Fibroblast of lung (primary cell): ENCODE results near the gene MYH3. TPM values are rescaled to one million over a fixed set of nuclear protein-coding genes. Genes with fewer than 3 reads are reported as not detected.

Experiments used
- DNase-seq, 2 donors: peaks; one replicate each; pipeline versions ENCODE4 v3.0.0 to v3.0.0-alpha.2; 2010; ENCODE audit warnings: low read depth in 2 of 2
- H2AFZ ChIP-seq: 2 replicates; pipeline ENCODE4 v1.5.1; 2012; ENCODE audit warnings: low read length, control low read depth, inconsistent platforms
- H3K27ac ChIP-seq: 2 replicates; pipeline ENCODE4 v1.5.1; 2011; ENCODE audit warnings: low read length, control low read depth; ENCODE audit not compliant: insufficient read depth
- H3K27me3 ChIP-seq: 2 replicates; pipeline ENCODE4 v1.5.1; 2011; ENCODE audit warnings: mild to moderate bottlenecking, low read length; ENCODE audit not compliant: control insufficient read depth, insufficient read depth
- H3K36me3 ChIP-seq: 2 replicates; pipeline ENCODE4 v1.5.1; 2011; ENCODE audit warnings: low read length; ENCODE audit not compliant: control insufficient read depth, insufficient read depth
- H3K4me1 ChIP-seq: 2 replicates; pipeline ENCODE4 v1.5.1; 2011; ENCODE audit warnings: low read length; ENCODE audit not compliant: control insufficient read depth, insufficient read depth; ENCODE audit errors: extremely low read depth
- H3K4me2 ChIP-seq: 2 replicates; pipeline ENCODE4 v1.5.1; 2011; ENCODE audit warnings: low read length, control low read depth; ENCODE audit not compliant: insufficient read depth; ENCODE audit errors: extremely low read depth
- H3K4me3 ChIP-seq, 4 experiments: fragments of 200-600 bp in 1 of 4; sonication (generic) in 1 of 4; replicated peaks in 1 of 4; 2 replicates each; pipeline ENCODE4 v1.5.1; 2011 to 2016; ENCODE audit warnings: low read length in 4 of 4, low read depth in 3 of 4, mild to moderate bottlenecking in 3 of 4, control low read depth in 2 of 4, inconsistent platforms in 1 of 4, mixed read lengths in 1 of 4; ENCODE audit not compliant: insufficient read depth in 1 of 4; ENCODE audit errors: control extremely low read depth in 1 of 4
- H3K79me2 ChIP-seq: 2 replicates; pipeline ENCODE4 v1.5.1; 2012; ENCODE audit warnings: mild to moderate bottlenecking, low read length, inconsistent platforms; ENCODE audit not compliant: control insufficient read depth, insufficient read depth
- H3K9ac ChIP-seq: 2 replicates; pipeline ENCODE4 v1.5.1; 2011; ENCODE audit warnings: mild to moderate bottlenecking, low read length, control low read depth; ENCODE audit not compliant: insufficient read depth
- H3K9me3 ChIP-seq: 2 replicates; pipeline ENCODE4 v1.5.1; 2012; ENCODE audit warnings: low read depth, low read length; ENCODE audit not compliant: control insufficient read depth, insufficient read depth
- H4K20me1 ChIP-seq: 2 replicates; pipeline ENCODE4 v1.5.1; 2011; ENCODE audit warnings: low read length; ENCODE audit not compliant: control insufficient read depth, insufficient read depth; ENCODE audit errors: extremely low read depth
- CTCF ChIP-seq, 2 donors: IDR thresholded peaks in 1 of 2; conservative IDR thresholded peaks in 1 of 2; 1 replicate in 1 of 2; 2 replicates in 1 of 2; pipeline ENCODE4 v1.5.1; 2011 to 2012; ENCODE audit warnings: low read length in 2 of 2, control low read depth in 1 of 2, inconsistent platforms in 1 of 2, low read depth in 1 of 2, mild to moderate bottlenecking in 1 of 2
- EZH2 ChIP-seq: IDR thresholded peaks from 2 replicates; pipeline ENCODE4 v1.5.1; 2012; ENCODE audit warnings: low read length, control low read depth, mild to moderate bottlenecking; ENCODE audit errors: missing control alignments
- polyA plus RNA-seq, 2 donors: library from polyadenylated mRNA; depleted of rRNA in 1 of 2; stranded (reverse) in 1 of 2; unstranded in 1 of 2; fragments of >200 nt; gene quantifications; 2 replicates each; pipeline ENCODE4 v1.2.1, GENCODE V29; 2011 to 2012; ENCODE audit warnings: missing spikeins in 1 of 2
- total RNA-seq: library from RNA; depleted of rRNA; stranded (reverse); fragments of >200 nt; gene quantifications from 2 replicates; pipeline ENCODE4 v1.2.1, GENCODE V29; 2014

Gene MYH3
- total and polyA plus RNA-seq, 2 donors (not counting 1 experiment from before 2014, with no cell fraction given) = 0.25 to 0.50 TPM

DNA sequence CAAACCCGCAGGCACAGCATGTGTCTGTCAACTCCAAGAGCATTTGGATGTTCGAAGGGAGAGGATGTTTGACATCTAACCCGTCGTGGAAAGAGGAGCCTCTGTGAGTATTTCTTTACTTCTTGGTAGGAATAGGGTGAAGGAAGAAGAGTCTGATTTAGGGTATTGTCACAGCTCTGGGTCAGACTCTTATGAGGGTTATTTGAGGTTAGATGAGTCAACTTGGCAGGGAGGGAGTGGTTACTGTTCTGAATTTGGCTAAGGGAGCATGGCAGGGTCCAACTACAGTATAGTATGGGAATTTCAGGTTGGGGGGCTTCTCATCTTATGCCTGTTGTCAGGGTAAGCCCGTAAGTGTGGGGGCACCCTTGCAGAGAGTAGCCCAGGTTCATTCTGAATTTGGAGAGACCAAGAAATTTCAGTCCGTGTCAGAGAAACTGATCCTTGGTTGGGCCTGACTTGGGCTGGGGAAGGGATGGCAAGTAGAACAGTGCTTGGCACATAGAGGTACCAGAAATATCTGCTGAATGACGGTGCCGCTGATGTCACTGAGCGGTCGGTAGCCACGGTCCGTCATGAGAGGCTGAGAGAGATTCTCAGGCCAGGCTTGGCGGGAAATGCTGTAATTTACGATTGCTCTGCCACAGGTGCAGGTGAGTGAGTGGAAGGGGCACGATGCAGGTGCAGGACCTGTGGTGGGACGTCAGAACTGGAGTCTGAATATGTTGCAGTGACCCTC lies 43.2 kb downstream of the MYH3 start:
- Histone ChIP-seq H3K9ac (no peak overlapping the region), H3K79me2 (no peaks in the 10 kb centered on the region), H3K36me3 (no peaks in the 10 kb centered on the region), H2AFZ (no peak overlapping the region), H3K4me3 (no peak overlapping the region), H3K4me1 (no peaks in the 10 kb centered on the region), H3K27me3 (no peaks in the 10 kb centered on the region), H3K4me2 (no peak overlapping the region), H3K9me3 (no peaks in the 10 kb centered on the region), H4K20me1 (no peaks in the 10 kb centered on the region), H3K27ac (no peak overlapping the region)
- TF ChIP-seq CTCF (conservative IDR thresholded peaks at IDR 0.05 in 1 of 2, IDR thresholded peaks at IDR 0.05 in 1 of 2; ENCODE audit: low read depth in 1 of 2, low read length in 2 of 2) (no peak), EZH2 (no peak)
- DNase-seq = peak; percentile 3 to 44

DNA sequence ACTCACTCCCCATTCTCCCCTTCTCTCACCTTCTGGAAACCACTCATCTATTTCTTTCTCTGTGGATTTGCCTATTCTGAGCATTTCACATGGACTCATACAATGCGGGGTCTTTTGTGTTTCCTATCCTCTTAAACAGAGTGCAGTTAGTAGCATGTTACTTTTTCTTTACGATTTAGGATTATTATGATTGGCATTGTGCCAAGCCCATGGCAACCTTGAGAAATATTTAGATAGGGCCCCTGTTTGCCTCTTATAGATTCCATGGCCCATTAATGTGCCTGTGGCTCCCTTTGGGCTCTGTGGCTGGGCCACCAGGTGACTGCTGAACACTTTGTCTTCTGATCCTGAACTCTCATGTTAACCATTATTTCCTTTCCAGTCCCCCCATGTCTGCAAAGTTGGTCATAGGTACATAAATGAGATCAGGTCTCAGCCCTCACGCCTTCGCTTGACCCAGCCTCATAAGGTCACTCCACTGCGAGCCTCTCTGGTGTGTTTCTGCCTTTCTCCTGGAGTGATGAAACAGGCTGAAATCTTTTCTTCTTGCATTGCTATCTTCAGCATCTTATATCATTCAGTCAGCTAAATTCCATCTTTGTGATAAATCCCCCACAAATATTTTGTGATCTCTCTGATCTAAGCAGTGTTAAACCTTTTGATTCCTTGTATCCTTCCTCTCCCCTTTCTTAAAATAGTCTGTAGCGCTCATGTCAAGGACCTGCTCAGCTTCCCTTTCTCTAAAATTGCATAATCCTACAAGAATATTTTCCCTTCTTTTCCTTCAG lies 44.0 kb downstream of the MYH3 start:
- no peak overlapping the region for H3K4me3 ChIP-seq
- H3K9me3 ChIP-seq = no peaks in the 10 kb centered on the region
- TF ChIP-seq CTCF (conservative IDR thresholded peaks at IDR 0.05 in 1 of 2, IDR thresholded peaks at IDR 0.05 in 1 of 2; ENCODE audit: low read depth in 1 of 2, low read length in 2 of 2) (no peak), EZH2 (no peak)
- no peaks in the 10 kb centered on the region for H4K20me1 ChIP-seq
- H3K79me2 ChIP-seq = no peaks in the 10 kb centered on the region
- H3K9ac ChIP-seq = no peak overlapping the region
- no peak overlapping the region for H3K4me2 ChIP-seq
- no peak overlapping the region for H2AFZ ChIP-seq
- H3K36me3 ChIP-seq = no peaks in the 10 kb centered on the region
- no peaks in the 10 kb centered on the region for H3K4me1 ChIP-seq
- no peaks in the 10 kb centered on the region for H3K27me3 ChIP-seq
- H3K27ac ChIP-seq = no peak overlapping the region
- peak; percentile 12 to 75 for DNase-seq

GRCh38 chr17:10610884-10611283 lies 46.2 kb downstream of the MYH3 start:
- Histone ChIP-seq H4K20me1 (no peaks in the 10 kb centered on the region), H3K4me3 (no peak overlapping the region), H3K4me1 (no peaks in the 10 kb centered on the region), H3K27ac (no peak overlapping the region), H3K4me2 (no peak overlapping the region), H3K27me3 (no peaks in the 10 kb centered on the region), H3K36me3 (no peaks in the 10 kb centered on the region), H3K9me3 (no peaks in the 10 kb centered on the region), H3K9ac (no peak overlapping the region), H3K79me2 (no peaks in the 10 kb centered on the region), H2AFZ (no peak overlapping the region)
- no peak for DNase-seq
- TF ChIP-seq CTCF (conservative IDR thresholded peaks at IDR 0.05 in 1 of 2, IDR thresholded peaks at IDR 0.05 in 1 of 2; ENCODE audit: low read depth in 1 of 2, low read length in 2 of 2) = no peak
- TF ChIP-seq EZH2 = no peak
